Suprapubic skin (tissue), 4 donors: Measurements from ENCODE around the gene DDX49. TPM values are rescaled to one million over a fixed set of nuclear protein-coding genes. Genes with fewer than 3 reads are reported as not detected.
A peak's percentile ranks its signal among the peaks of the same experiment; 100 is the strongest.

ENCODE experiments used
- DNase-seq, 2 donors: peaks; one replicate each; pipeline ENCODE4 v3.0.0-alpha.2; 2019; ENCODE audit warnings: low spot score in 2 of 2
- H3K27ac ChIP-seq: fragments of 200-600 bp; sonication (generic); one replicate; pipeline ENCODE4 v1.5.1; 2019
- H3K27me3 ChIP-seq: fragments of 200-600 bp; sonication (generic); one replicate; pipeline ENCODE4 v1.5.1; 2019
- H3K36me3 ChIP-seq: fragments of 200-600 bp; sonication (generic); one replicate; pipeline ENCODE4 v1.5.1; 2019
- H3K4me1 ChIP-seq: fragments of 200-600 bp; sonication (generic); one replicate; pipeline ENCODE4 v1.5.1; 2019
- H3K4me3 ChIP-seq: fragments of 200-600 bp; sonication (generic); one replicate; pipeline ENCODE4 v1.5.1; 2019; ENCODE audit warnings: mild to moderate bottlenecking
- H3K9me3 ChIP-seq: fragments of 200-600 bp; sonication (generic); one replicate; pipeline ENCODE4 v1.5.1; 2019
- EP300 ChIP-seq: sonication (generic); formaldehyde crosslinking; IDR thresholded peaks from one replicate; pipeline ENCODE4 v1.6.1; 2017; ENCODE audit warnings: antibody characterized with exemption
- POLR2A ChIP-seq, 2 donors: fragments of 450-650 bp; IDR thresholded peaks; one replicate each; pipeline ENCODE4 v1.6.1; 2017; ENCODE audit warnings: antibody characterized with exemption in 2 of 2, mild to moderate bottlenecking in 2 of 2, moderate library complexity in 2 of 2
- POLR2AphosphoS5 ChIP-seq, 3 donors: sonication (generic); formaldehyde crosslinking; IDR thresholded peaks; one replicate each; pipeline ENCODE4 v1.6.1; 2017; ENCODE audit warnings: antibody characterized with exemption in 3 of 3
- WGBS: methylation state at CpG from one replicate; pipeline ENCODE4 v1.1.5; 2018; 5-methylcytosine and 5-hydroxymethylcytosine counted together
- total RNA-seq, 4 donors: library from RNA; depleted of rRNA; stranded (reverse); fragments of >200 nt; gene quantifications; one replicate each; pipeline ENCODE4 v1.1.0, GENCODE V29; 2016
- TF ChIP-seq, protein P1 (sequence below), 2 donors: fragments of 200-600 bp in 1 of 2; fragments of 450-650 bp in 1 of 2; sonication (generic) in 1 of 2; IDR thresholded peaks; one replicate each; pipeline ENCODE4 v1.5.1; 2016 to 2019; ENCODE audit warnings: antibody characterized with exemption in 2 of 2, mild to moderate bottlenecking in 1 of 2, moderate library complexity in 1 of 2

The DDX49 gene
- total RNA-seq, 4 donors from 2014 or later = 43.4 to 75.6 (median 58.4) TPM

DNA sequence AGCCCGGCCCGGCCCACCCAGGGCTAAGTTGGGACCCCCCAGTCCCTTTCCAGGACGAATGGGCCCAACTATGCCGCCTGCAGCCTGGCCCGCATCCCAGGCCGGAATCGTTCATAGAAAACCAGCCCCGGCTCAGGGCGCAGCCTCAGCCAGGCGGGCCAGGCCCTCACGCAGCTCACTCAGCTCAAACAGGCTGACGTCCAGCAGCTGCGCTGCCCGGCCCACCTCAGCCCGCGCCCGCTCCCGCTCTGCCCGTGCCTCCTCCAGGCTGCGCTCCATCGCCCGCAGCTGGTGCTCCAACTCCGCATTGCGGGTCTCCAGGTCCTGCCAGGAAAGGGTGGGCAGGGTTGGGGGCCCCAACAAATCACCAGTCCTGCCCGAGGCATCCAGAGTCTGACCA, 9.8 kb downstream of the DDX49 start:
- Histone ChIP-seq H3K27me3 (no peaks in the 10 kb centered on the region), H3K36me3 (peaks cover 77% of the 10 kb centered on the region), H3K9me3 (no peaks in the 10 kb centered on the region), H3K27ac (no peak overlapping the region), H3K4me3 (no peak overlapping the region), H3K4me1 (peaks cover 10% of the 10 kb centered on the region)
- no peak for DNase-seq
- 90% methylated on average over 17 of the region's 25 CpGs for WGBS
- TF ChIP-seq POLR2AphosphoS5 (IDR thresholded peaks at IDR 0.05) (no peak), EP300 (no peak), POLR2A (IDR thresholded peaks at IDR 0.05) (no peak)
- TF ChIP-seq, protein P1, sequence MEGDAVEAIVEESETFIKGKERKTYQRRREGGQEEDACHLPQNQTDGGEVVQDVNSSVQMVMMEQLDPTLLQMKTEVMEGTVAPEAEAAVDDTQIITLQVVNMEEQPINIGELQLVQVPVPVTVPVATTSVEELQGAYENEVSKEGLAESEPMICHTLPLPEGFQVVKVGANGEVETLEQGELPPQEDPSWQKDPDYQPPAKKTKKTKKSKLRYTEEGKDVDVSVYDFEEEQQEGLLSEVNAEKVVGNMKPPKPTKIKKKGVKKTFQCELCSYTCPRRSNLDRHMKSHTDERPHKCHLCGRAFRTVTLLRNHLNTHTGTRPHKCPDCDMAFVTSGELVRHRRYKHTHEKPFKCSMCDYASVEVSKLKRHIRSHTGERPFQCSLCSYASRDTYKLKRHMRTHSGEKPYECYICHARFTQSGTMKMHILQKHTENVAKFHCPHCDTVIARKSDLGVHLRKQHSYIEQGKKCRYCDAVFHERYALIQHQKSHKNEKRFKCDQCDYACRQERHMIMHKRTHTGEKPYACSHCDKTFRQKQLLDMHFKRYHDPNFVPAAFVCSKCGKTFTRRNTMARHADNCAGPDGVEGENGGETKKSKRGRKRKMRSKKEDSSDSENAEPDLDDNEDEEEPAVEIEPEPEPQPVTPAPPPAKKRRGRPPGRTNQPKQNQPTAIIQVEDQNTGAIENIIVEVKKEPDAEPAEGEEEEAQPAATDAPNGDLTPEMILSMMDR (IDR thresholded peaks at IDR 0.05) = no peak

DNA sequence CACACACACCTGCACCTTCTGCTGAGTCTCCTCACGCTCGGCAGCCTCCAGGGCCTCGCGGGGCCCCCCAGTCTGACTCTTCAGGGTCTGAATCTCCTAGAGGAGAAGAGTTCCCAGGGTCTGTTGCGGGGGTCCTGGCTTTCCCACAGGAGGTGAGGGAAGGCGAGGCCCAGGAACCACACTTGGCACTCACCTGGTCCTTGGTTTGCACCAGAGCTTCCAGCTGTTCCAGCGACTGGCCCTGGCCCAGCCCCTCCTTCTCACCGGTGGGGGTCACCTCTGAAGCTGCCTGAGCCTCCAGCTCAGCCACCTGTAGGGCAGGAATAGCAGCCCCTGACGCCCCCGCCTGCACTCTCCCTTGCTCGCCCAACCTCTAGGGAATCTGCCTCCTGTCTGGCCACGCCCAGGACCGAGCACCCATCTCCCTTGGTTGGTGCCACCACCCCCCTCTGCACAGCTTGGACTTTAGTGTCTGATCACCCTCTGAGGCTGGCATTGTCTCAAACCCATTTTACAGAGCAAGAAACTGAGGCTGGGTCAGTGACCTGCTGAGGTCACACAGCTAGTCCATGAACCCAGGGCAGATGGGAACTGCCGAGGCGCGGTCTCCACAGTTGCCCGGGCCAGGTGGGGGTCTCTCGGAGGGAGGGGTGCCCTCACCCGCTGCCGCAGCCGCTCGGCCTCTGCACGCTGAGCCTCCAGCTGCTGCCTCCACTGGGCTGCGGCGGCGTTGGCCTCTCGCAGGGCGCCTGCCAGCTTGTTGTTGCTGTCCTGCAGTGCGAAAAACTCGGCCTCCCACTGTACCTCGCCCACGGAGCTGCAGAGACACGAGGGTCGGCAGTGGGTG, 12.0 kb downstream of the DDX49 start:
- TF ChIP-seq POLR2AphosphoS5 (IDR thresholded peaks at IDR 0.05) (no peak), EP300 (no peak), POLR2A (IDR thresholded peaks at IDR 0.05) (no peak)
- Histone ChIP-seq H3K27ac (no peak overlapping the region), H3K4me1 (peaks cover 10% of the 10 kb centered on the region), H3K27me3 (no peaks in the 10 kb centered on the region), H3K36me3 (peaks cover 64% of the 10 kb centered on the region), H3K4me3 (no peak overlapping the region), H3K9me3 (no peaks in the 10 kb centered on the region)
- WGBS = 81% methylated on average over 8 of the region's 34 CpGs
- no peak for DNase-seq

DNA sequence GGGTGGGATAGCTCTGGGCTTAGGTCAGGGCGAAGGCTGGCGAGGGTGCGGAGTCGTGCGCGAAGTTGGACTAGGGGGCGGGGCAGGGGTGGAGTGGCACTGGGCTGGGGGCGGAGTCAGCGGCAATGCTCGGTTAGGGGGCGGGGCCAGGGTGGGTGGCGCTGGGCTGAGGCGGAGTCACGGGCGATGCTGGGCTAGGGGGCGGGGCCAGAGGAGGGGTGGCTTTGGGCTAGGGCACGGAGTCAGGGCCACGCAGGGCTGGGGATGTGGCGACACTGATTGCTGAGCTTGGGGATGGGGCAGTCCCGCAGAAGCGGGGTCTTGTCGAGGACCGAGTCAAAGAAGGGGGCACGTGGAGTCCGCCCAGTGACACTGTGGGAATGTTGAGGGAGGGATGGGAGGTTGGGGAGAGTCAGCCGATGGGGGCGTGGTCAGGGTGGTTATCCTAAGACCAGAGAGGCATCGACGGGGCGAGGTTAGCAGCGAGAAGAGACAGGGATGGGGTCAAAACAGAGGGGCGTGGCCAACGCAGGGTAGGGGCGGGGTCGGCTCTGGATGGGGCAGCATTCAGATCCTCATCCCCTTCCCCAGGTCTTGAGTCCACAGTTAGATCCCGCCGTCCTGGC, 12.8 kb downstream of the DDX49 start:
- Histone ChIP-seq H3K27me3 (no peaks in the 10 kb centered on the region), H3K4me1 (peaks cover 10% of the 10 kb centered on the region), H3K9me3 (no peaks in the 10 kb centered on the region), H3K36me3 (peaks cover 57% of the 10 kb centered on the region), H3K4me3 (peak overlapping the region; percentile 9), H3K27ac (no peak overlapping the region)
- no peak for TF ChIP-seq POLR2AphosphoS5 (IDR thresholded peaks at IDR 0.05)
- TF ChIP-seq, protein P1 (IDR thresholded peaks at IDR 0.05) = no peak
- TF ChIP-seq POLR2A (IDR thresholded peaks at IDR 0.05) = no peak
- no peak for TF ChIP-seq EP300
- 38% methylated on average over 31 of the region's 37 CpGs for WGBS
- DNase-seq = peak; percentile 88 to 91

DNA sequence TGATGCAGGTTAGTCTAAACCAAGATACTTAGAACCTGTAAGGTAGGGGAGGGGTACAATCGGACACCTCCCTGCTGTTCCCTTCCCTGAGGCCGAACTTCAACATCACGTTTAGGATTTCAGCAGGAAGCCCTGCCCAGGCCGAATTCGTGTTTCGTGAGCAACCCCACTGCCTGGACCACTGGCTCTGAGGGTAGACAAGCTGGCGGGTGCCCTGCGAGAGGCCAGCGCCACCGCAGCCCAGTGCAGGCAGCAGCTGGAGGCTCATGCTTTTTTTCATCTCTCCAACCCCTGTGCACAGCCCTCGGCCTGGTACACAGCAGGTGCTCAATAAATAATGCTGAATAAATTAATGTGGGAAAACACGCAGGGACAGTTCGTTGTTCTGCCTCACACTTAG, 13.8 kb downstream of the DDX49 start:
- Histone ChIP-seq H3K9me3 (no peaks in the 10 kb centered on the region), H3K36me3 (peaks cover 50% of the 10 kb centered on the region), H3K4me1 (peaks cover 10% of the 10 kb centered on the region), H3K27ac (no peak overlapping the region), H3K4me3 (no peak overlapping the region), H3K27me3 (no peaks in the 10 kb centered on the region)
- 87% methylated on average over 9 of the region's 13 CpGs for WGBS
- TF ChIP-seq EP300 (no peak), POLR2AphosphoS5 (IDR thresholded peaks at IDR 0.05) (no peak), POLR2A (IDR thresholded peaks at IDR 0.05) (no peak)
- TF ChIP-seq, protein P1 (IDR thresholded peaks at IDR 0.05) = no peak
- no peak for DNase-seq

DNA sequence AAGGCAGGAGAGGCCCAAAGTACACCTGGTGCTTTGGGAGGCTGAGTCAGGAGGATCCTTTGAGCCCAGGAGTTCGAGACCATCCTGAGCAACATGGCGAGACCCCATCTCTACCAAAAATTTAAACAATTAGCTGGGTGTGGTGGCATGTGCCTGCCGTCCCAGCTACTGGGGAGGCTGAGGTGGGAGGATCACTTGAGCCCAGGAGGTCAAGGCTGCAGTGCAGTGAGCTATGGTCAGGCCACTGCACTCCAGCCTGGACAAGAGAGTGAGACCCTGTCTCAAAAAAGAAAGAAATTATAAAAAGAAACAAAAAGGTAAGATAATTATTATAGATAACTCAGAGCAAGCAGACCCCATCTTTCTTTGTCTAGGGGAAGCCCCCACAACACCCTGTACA, 19.6 kb downstream of the DDX49 start:
- no peaks in the 10 kb centered on the region for H3K27me3 ChIP-seq
- 85% methylated on average over 3 of the region's 3 CpGs for WGBS
- H3K9me3 ChIP-seq = no peaks in the 10 kb centered on the region
- H3K4me3 ChIP-seq = no peak overlapping the region
- TF ChIP-seq, protein P1 (IDR thresholded peaks at IDR 0.05) = no peak
- no peak for TF ChIP-seq EP300
- TF ChIP-seq POLR2AphosphoS5 (IDR thresholded peaks at IDR 0.05) = no peak
- TF ChIP-seq POLR2A (IDR thresholded peaks at IDR 0.05) = no peak
- H3K4me1 ChIP-seq = peaks cover 21% of the 10 kb centered on the region
- peaks cover 20% of the 10 kb centered on the region for H3K36me3 ChIP-seq
- H3K27ac ChIP-seq = no peak overlapping the region
- DNase-seq = no peak
